GM18858 (cell line): ENCODE measurements around the gene MEX3D.
"Not testable (repeated sequence)": the region's sequence is repeated elsewhere in the genome, so short reads cannot be mapped to it uniquely, and the experiment has no call there.

ENCODE experiments used
- ATAC-seq: cut with Tn5 transposase; IDR thresholded peaks from one replicate; pipeline ENCODE4 v1.9.1; 2021; ENCODE audit not compliant: unreplicated experiment

MEX3D gene

GRCh38 chr19:1540365-1540925 lies 27.7 kb downstream of the MEX3D start:
- no peak for ATAC-seq

DNA sequence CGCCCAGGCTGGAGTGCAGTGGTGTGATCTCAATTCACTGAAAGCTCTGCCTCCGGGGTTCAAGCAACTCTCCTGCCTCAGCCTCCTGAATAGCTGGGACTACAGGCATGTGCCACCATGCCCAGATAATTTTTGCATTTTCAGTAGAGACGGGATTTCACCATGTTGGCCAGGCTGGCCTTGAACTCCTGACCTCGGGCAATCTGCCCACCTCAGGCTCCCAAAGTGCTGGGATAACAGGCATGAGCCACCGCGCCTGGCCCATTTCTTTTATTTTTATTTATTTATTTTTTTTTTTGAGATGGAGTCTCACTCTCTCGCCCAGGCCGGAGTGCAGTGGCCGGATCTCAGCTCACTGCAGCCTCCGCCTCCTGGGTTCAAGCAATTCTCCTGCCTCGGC lies 28.4 kb downstream of the MEX3D start:
- not testable (repeated sequence) for ATAC-seq

DNA sequence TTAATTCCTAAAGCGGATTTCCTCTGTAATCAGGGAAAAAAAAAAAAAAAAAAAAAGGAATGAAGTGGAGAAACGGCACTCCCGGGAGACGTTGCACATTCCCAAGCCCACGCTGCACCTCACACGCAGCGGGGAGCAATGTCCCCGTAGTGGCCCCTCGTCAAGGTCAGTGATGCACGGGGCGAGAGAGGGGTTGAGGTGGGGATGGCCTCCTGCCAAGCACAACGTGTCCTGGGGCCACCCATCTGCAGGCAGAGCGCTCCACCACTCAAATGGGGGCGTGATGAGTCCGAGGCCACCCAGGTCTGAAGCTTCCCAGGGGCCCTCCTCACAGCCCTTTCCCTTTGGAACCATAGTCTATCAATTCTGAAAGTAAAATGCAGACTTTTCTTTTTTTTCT lies 29.1 kb downstream of the MEX3D start:
- ATAC-seq = no peak

- not testable (repeated sequence) for ATAC-seq
Measured at GRCh38 chr19:1535699-1536098, 32.4 kb downstream of the MEX3D start.

GRCh38 chr19:1534972-1535371 lies 33.2 kb downstream of the MEX3D start:
- no peak for ATAC-seq

DNA sequence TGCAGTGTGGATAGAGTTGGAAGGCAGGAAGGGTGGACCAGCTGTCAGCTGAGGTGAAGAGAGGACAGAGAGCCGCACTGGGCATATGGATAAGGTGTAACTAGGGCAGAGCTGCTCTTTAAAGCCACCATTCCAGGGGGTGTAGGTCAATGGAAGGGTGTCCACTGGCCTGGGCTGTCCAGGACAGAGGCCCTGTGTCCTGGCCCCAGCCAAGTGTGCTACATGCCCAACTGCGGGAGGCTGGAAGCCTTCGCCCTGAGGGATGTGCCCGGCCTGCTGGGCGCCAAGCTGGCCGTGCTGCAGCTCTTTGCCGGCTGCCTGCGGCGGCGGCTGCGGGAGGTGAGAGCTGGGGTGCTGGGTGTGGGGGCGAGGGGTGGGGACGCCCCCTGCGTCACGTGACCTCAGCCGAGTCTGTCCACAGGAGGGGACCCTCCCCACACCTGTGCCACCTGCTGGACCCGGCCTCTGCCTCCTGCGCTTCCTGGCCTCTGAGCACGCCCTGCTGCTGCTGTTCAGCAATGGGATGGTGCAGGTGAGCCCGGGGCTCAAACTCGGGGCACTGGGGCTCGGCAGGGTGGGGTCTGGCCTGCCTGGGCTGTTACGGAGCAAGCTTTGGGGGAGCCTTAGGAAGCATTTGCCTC lies 34.5 kb downstream of the MEX3D start:
- ATAC-seq = no peak

DNA sequence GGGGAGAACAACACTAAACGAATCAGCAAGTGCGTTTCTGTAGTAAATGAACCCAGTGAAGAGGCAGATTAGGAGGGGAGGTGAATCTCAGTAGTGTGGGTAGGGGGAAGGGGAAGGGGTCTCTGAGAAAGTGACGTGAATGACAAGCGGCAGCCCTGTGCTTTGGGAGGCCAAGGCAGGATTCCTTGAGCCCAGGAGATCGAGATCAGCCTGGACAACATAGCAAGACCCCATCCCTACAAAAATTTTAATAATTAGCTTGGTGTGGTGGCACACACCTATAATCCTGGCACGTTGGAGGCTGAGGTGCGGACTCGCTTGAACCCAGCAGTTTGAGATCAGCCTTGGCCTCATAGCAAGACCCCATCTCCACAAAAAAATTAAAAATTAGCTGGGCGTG lies 36.1 kb downstream of the MEX3D start:
- ATAC-seq = no peak

- ATAC-seq = no peak
Measured at GRCh38 chr19:1531587-1531986, 36.5 kb downstream of the MEX3D start.

GRCh38 chr19:1530856-1531255 lies 37.3 kb downstream of the MEX3D start:
- not testable (repeated sequence) for ATAC-seq

DNA sequence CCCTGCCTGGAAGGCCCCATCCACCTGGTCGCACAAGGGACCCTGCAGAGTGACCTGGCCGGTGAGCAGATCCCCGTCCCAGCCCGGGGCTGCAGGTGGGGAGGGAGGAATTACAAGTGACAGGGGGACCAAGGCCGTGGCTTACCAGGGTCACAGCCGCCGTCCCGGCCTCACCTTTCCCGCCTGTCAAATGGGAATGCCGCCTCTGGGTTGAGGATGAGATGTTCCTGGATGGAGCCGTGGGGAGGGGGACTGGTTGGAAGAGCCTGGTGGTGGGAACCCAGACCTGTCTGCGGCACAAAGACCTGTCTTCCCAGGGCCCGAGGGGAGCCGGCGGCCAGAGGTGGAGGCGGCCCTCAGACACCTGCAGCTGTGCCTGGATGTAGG lies 38.7 kb downstream of the MEX3D start:
- ATAC-seq = no peak

DNA sequence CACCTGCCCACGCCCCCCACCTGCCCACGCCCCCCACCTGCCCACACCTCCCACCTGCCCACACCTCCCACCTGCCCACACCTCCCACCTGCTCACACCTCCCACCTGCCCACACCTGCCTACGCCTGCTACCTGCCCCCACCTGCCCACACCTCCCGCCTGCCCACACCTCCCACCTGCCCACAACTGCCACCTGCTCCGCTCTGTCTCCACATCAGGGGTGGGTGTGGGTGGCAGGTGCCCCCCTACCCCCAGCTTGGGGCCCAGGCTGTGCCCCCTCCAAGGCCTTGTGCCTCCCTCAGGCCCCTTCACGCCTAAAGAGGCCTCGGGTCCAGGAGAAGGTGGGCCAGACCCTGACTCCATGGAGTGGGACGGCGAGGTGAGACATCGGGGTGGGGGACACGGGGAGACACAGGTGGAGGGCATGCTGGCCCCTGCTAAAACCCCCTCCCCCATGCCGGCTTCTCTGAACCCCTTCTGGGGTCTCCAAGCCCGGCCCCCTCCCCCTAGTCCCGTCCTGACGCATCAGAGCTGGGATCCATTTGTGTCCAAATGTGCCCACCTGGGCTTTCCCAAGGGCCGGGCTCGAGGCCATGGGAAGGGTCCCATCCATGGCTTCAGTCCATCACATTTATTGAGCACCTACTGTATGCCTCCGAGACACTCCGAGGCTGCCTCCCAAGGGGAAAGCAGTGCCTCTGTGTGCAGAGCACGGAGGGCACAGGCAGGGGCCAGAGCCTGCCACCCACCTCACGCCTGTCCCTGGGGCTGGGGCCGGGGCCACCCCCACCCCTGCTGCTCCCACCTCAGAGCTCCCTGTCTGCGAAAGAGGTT lies 39.3 kb downstream of the MEX3D start:
- no peak for ATAC-seq

- ATAC-seq = no peak
Measured at GRCh38 chr19:1527650-1528309, 40.3 kb downstream of the MEX3D start.

GRCh38 chr19:1526979-1527649 lies 41.0 kb downstream of the MEX3D start:
- ATAC-seq = no peak

- ATAC-seq = no peak
Measured at GRCh38 chr19:1526066-1526778, 41.9 kb downstream of the MEX3D start.

DNA sequence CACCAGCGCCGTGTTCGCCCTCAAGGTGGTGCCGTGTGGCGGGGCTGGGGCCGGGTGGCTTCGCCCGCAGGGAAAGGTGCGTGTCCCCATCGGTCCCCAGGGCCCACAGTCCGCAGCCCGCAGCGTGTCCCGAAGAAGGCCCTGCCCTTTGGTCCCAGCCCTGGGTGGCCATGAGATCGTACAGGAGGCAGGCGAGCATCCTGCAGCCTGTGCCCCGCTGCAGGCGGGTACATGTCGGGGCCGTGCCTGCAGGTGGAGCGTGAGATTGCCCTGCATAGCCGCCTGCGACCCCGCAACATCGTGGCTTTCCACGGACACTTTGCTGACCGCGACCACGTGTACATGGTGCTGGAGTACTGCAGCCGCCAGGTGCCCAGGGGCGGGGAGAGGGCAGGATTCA lies 42.8 kb downstream of the MEX3D start:
- ATAC-seq = no peak

DNA sequence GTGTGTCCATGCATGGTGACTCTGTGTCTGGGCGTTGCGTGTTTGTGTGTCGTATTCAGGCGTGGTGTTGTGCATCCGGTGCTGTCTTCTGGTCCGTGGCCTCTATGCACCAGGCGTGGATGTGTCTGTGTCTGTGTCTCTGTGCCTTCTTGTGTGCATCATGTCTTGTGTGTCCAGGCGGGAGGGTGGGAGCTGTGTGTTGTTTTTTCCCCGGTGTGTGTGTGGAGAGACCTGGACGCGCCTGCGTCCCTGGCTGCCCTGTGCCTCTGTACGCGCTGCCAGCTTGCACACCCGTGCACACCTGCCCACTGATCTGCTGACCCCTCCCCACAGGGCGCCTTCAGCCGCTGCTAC lies 43.2 kb downstream of the MEX3D start:
- ATAC-seq = no peak

DNA sequence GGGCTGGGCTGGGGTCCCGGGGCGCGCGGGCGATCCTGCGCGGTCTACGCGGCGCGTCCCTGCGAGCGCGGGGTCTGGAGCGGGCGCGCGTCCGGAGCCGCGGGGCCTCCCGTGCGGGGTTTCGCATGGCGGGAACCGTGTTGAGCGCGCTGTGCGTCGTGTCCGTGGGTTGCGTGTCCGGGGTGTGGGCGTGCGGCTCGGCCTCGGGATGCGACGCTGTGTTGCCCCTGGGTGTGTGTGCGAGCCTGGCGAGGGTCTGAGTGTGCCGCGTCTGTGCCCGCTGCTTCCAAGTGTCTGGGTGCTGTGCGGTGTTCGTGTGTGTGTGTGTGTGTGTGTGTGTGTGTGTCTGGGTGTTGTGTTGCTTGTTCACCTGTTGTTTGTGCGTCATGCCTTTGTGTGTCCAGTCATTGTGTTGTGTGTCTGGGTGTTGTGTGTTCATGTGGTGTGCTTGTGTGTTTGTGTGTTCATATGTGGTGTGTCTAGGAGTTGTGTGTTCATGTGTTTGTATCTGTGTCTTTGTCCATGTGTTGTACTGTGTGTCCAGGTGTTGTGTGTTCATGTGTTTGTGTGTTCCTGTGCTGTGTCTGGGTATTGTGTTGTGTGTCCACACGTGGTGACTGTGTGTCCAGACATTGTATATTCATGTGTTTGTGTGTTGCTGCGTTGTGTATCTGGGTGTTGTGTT lies 43.7 kb downstream of the MEX3D start:
- no peak for ATAC-seq

- no peak for ATAC-seq
Measured at GRCh38 chr19:1523412-1524286, 44.5 kb downstream of the MEX3D start, which contains the start of gene PLK5. Gene PLK5, plus strand, starts transcription at chr19:1524077. Its CDS starts 2,920 bp downstream, at chr19:1526997.

DNA sequence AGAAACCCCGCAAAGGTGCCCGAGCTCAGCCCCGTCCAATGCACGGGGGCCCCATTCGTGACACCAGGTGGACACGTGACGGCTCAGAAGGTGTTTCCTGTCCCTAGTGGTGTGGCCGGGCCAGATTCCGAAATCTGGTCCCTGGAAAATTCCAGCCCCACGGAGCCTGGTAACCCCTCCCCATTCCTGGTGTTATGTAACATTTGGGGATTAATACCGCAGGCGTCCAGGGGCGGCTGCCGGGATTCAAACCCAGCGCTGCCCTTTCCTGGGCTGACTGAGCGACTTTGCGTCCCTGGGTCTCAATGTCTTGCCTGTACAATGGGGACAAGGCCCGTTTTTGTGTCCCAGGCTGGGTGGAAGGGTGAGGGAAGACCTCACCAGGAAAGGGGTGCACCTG lies 45.3 kb downstream of the MEX3D start:
- ATAC-seq = no peak
